Endodermal cell (in vitro differentiated cells): ENCODE results near the gene RNASE9. TPM values are rescaled to one million over a fixed set of nuclear protein-coding genes. Genes with fewer than 3 reads are reported as not detected.
"Not testable (repeated sequence)": the region's sequence is repeated elsewhere in the genome, so short reads cannot be mapped to it uniquely, and the experiment has no call there.

Source experiments
- DNase-seq: peaks from one replicate; pipeline ENCODE4 v3.0.0-alpha.2; 2017
- H3K27ac ChIP-seq: 2 replicates; pipeline ENCODE4 v1.5.1; 2013; ENCODE audit warnings: mild to moderate bottlenecking, low read depth, low read length, moderate library complexity
- H3K27me3 ChIP-seq: 2 replicates; pipeline ENCODE4 v1.6.1; 2013; ENCODE audit warnings: mild to moderate bottlenecking, low read length, moderate library complexity; ENCODE audit not compliant: insufficient read depth, control insufficient read depth, poor library complexity, severe bottlenecking
- H3K36me3 ChIP-seq: 2 replicates; pipeline ENCODE4 v1.7.0; 2013; ENCODE audit warnings: mild to moderate bottlenecking, low read length, moderate library complexity; ENCODE audit not compliant: control insufficient read depth, insufficient read depth
- H3K4me1 ChIP-seq: one replicate; pipeline ENCODE4 v1.7.0; 2013; ENCODE audit warnings: low read length; ENCODE audit not compliant: control insufficient read depth, insufficient read depth
- H3K4me3 ChIP-seq: 2 replicates; pipeline ENCODE4 v1.5.1; 2013; ENCODE audit warnings: mild to moderate bottlenecking, low read length, moderate library complexity
- H3K9ac ChIP-seq: 2 replicates; pipeline ENCODE4 v1.6.1; 2013; ENCODE audit warnings: mild to moderate bottlenecking, low read length, moderate library complexity; ENCODE audit not compliant: poor library complexity, severe bottlenecking; ENCODE audit errors: extremely low read depth
- H3K9me3 ChIP-seq: 2 replicates; pipeline ENCODE4 v1.6.1; 2013; ENCODE audit warnings: mild to moderate bottlenecking, low read length, moderate library complexity; ENCODE audit not compliant: control insufficient read depth
- H3K27ac Mint-ChIP-seq: 2 replicates; pipeline ENCODE4 v1.8.0; 2020; ENCODE audit warnings: mixed read lengths
- H3K27me3 Mint-ChIP-seq: 2 replicates; pipeline ENCODE4 v1.8.0; 2021; ENCODE audit warnings: mild to moderate bottlenecking, mixed read lengths; ENCODE audit not compliant: insufficient read depth
- H3K36me3 Mint-ChIP-seq: 2 replicates; pipeline ENCODE4 v1.8.0; 2020; ENCODE audit warnings: low read depth, mixed read lengths
- H3K4me1 Mint-ChIP-seq: 2 replicates; pipeline ENCODE4 v1.8.0; 2020; ENCODE audit warnings: mixed read lengths
- H3K4me3 Mint-ChIP-seq: 2 replicates; pipeline ENCODE4 v1.8.0; 2020; ENCODE audit warnings: mild to moderate bottlenecking, moderate library complexity, mixed read lengths
- H3K9me3 Mint-ChIP-seq: 2 replicates; pipeline ENCODE4 v1.8.0; 2020; ENCODE audit warnings: mild to moderate bottlenecking, mixed read lengths
- WGBS, 2 experiments: methylation state at CpG; one replicate each; pipeline versions ENCODE4 v1.1.5 to v1.1.7; 2013; ENCODE audit warnings: missing lambda C conversion rate in 2 of 2, mixed read lengths in 1 of 2; ENCODE audit not compliant: insufficient coverage in 1 of 2, insufficient read length in 1 of 2; 5-methylcytosine and 5-hydroxymethylcytosine counted together
- total RNA-seq, 2 donors: library from RNA; stranded (reverse); fragmentation: NEBNext Ultra II Directional in 1 of 2; extraction: Animal tissue kit (Norgen Biotek cat#: 25700) in 1 of 2; gene quantifications; 2 replicates in 1 of 2; 3 replicates in 1 of 2; pipeline ENCODE4 v1.2.1, GENCODE V29; 2021
- TF ChIP-seq, protein P1 (sequence below): fragments of 200-600 bp; sonication (generic); conservative IDR thresholded peaks from 2 replicates; pipeline ENCODE4 v1.5.0; 2021; ENCODE audit warnings: antibody characterized with exemption, mild to moderate bottlenecking

Gene RNASE9
- total RNA-seq, 2 donors from 2014 or later, result not detected

DNA sequence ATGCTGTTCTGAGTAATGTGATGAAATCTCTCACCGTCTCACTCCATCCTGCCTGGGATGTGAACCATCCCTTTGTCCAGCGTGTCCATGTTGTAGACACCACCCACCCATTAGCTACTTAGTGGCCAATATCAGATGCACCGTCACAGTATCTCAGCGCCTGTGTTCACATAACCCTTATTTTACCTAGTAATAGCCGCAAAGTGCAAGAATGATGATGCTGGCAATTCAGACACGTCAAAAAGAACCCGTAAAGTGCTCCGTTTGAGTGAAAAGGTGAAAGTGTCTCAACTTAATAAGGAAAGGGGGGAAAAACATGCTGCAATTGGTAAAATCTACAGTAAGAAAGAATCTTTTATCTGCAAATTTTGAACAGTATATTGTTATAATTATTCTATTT is 52.5 kb downstream of the RNASE9 start:
- H3K4me3 ChIP-seq, result no peak overlapping the region
- TF ChIP-seq, protein P1, sequence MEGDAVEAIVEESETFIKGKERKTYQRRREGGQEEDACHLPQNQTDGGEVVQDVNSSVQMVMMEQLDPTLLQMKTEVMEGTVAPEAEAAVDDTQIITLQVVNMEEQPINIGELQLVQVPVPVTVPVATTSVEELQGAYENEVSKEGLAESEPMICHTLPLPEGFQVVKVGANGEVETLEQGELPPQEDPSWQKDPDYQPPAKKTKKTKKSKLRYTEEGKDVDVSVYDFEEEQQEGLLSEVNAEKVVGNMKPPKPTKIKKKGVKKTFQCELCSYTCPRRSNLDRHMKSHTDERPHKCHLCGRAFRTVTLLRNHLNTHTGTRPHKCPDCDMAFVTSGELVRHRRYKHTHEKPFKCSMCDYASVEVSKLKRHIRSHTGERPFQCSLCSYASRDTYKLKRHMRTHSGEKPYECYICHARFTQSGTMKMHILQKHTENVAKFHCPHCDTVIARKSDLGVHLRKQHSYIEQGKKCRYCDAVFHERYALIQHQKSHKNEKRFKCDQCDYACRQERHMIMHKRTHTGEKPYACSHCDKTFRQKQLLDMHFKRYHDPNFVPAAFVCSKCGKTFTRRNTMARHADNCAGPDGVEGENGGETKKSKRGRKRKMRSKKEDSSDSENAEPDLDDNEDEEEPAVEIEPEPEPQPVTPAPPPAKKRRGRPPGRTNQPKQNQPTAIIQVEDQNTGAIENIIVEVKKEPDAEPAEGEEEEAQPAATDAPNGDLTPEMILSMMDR, result no peak
- no peak overlapping the region for H3K27ac ChIP-seq
- Mint-ChIP-seq H3K9me3 (peaks cover 12% of the 10 kb centered on the region), H3K4me3 (no peak overlapping the region), H3K27ac (no peak overlapping the region), H3K36me3 (no peaks in the 10 kb centered on the region), H3K27me3 (peaks cover 4% of the 10 kb centered on the region), H3K4me1 (peaks cover 8% of the 10 kb centered on the region)
- H3K9ac ChIP-seq, result no peak overlapping the region
- H3K27me3 ChIP-seq, result no peaks in the 10 kb centered on the region
- 95 to 96% methylated on average over 5 to 8 of the region's 8 CpGs for WGBS, 2 experiments
- H3K4me1 ChIP-seq, result no peaks in the 10 kb centered on the region
- no peaks in the 10 kb centered on the region for H3K36me3 ChIP-seq
- H3K9me3 ChIP-seq, result no peaks in the 10 kb centered on the region
- DNase-seq, result no peak

- H3K27me3 Mint-ChIP-seq, H3K4me1 Mint-ChIP-seq, H3K9ac ChIP-seq, H3K9me3 ChIP-seq, H3K27ac Mint-ChIP-seq, H3K36me3 Mint-ChIP-seq, H3K36me3 ChIP-seq, H3K4me3 ChIP-seq, H3K27ac ChIP-seq, H3K4me1 ChIP-seq, H3K4me3 Mint-ChIP-seq, DNase-seq, H3K27me3 ChIP-seq: not testable (repeated sequence)
- 93% methylated on average over 2 of the region's 3 CpGs; no CpG with 5 or more reads in 1 of the 2 experiments for whole genome bisulfite sequencing, 2 experiments
- peaks cover 12% of the 10 kb centered on the region for H3K9me3 Mint-ChIP-seq
Observed at GRCh38 chr14:20507537-20507936, 53.3 kb downstream of the RNASE9 start.

DNA sequence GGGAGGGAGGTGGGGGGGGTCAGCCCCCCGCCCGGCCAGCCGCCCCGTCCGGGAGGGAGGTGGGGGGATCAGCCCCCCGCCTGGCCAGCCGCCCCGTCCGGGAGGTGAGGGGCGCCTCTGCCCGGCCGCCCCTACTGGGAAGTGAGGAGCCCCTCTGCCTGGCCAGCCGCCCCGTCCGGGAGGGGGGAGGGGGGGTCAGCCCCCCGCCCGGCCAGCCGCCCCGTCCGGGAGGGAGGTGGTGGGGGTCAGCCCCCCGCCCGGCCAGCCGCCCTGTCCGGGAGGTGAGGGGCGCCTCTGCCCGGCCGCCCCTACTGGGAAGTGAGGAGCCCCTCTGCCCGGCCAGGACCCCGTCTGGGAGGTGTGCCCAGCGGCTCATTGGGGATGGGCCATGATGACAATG is 54.1 kb downstream of the RNASE9 start:
- not testable (repeated sequence) for H3K4me3 Mint-ChIP-seq, H3K9me3 ChIP-seq, H3K36me3 ChIP-seq, H3K9ac ChIP-seq, H3K4me1 Mint-ChIP-seq, H3K4me3 ChIP-seq, H3K27ac Mint-ChIP-seq, H3K4me1 ChIP-seq, H3K27me3 ChIP-seq, H3K27ac ChIP-seq, H3K36me3 Mint-ChIP-seq, H3K27me3 Mint-ChIP-seq, DNase-seq
- WGBS, 2 experiments, result no CpG with 5 or more reads among the region's 30 CpGs
- peaks cover 12% of the 10 kb centered on the region for H3K9me3 Mint-ChIP-seq

DNA sequence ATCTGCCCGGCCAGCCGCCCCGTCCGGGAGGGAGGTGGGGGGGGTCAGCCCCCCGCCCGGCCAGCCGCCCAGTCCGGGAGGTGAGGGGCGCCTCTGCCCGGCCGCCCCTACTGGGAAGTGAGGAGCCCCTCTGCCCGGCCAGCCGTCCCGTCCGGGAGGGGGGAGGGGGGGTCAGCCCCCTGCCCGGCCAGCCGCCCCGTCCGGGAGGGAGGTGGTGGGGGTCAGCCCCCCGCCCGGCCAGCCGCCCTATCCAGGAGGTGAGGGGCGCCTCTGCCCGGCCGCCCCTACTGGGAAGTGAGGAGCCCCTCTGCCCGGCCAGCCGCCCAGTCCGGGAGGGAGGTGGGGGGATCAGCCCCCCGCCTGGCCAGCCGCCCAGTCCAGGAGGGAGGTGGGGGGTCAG is 54.6 kb downstream of the RNASE9 start:
- H3K27ac ChIP-seq, H3K27me3 Mint-ChIP-seq, H3K4me1 Mint-ChIP-seq, DNase-seq, H3K27ac Mint-ChIP-seq, H3K36me3 ChIP-seq, H3K9ac ChIP-seq, H3K4me3 Mint-ChIP-seq, H3K9me3 ChIP-seq, H3K4me3 ChIP-seq, H3K4me1 ChIP-seq, H3K36me3 Mint-ChIP-seq, H3K27me3 ChIP-seq: not testable (repeated sequence)
- WGBS, 2 experiments, result 92% methylated on average over 4 of the region's 30 CpGs; no CpG with 5 or more reads in 1 of the 2 experiments
- peaks cover 12% of the 10 kb centered on the region for H3K9me3 Mint-ChIP-seq

Other genes starting within 250 kb of the RNASE9 start
- gene CCNB1IP1, start 227.8 kb downstream of the RNASE9 start, total RNA-seq, result 10 to 100 TPM; 96.1 to 99.5 TPM
- 10 to 100 TPM; 36.1 to 63.7 TPM for gene PARP2, start 217.4 kb downstream of the RNASE9 start, total RNA-seq
- 10 to 100 TPM; 33.8 to 34.0 TPM for gene TEP1, start 147.5 kb downstream of the RNASE9 start, total RNA-seq
- under 1 TPM in 1 of 2 donors, not detected in 1; 0.09 TPM for gene KLHL33, start 124.9 kb downstream of the RNASE9 start, total RNA-seq
- gene OSGEP, start 106.2 kb downstream of the RNASE9 start, total RNA-seq, result 10 to 100 TPM; 44.3 to 50.7 TPM
- 100 to 1,000 TPM; 228 to 249 TPM for gene APEX1, start 105.8 kb downstream of the RNASE9 start, total RNA-seq
- gene PIP4P1, start 99.6 kb downstream of the RNASE9 start, total RNA-seq, result 10 to 100 TPM; 32.1 to 38.1 TPM
- gene PNP, start 91.6 kb downstream of the RNASE9 start, total RNA-seq, result 10 to 100 TPM; 52.8 to 59.8 TPM
- gene RNASE10, start 55.5 kb downstream of the RNASE9 start, total RNA-seq, result 1 to 10 TPM in 1 of 2 donors, under 1 TPM in 1; 0.60 to 1.1 TPM
- not detected for gene RNASE11, start 27.0 kb upstream of the RNASE9 start, total RNA-seq
- gene RNASE12, start 30.3 kb upstream of the RNASE9 start, total RNA-seq, result not detected
- not detected for gene OR6S1, start 80.6 kb upstream of the RNASE9 start, total RNA-seq
- 1 to 10 TPM in 1 of 2 donors, under 1 TPM in 1; 0.73 to 1.6 TPM for gene RNASE4, start 123.5 kb upstream of the RNASE9 start, total RNA-seq
- 1 to 10 TPM; 2.6 to 3.4 TPM for gene ANG, start 127.7 kb upstream of the RNASE9 start, total RNA-seq
- not detected for gene EDDM3A, start 184.8 kb upstream of the RNASE9 start, total RNA-seq
- gene EDDM3B, start 207.4 kb upstream of the RNASE9 start, total RNA-seq, result not detected
- gene RNASE6, start 220.2 kb upstream of the RNASE9 start, total RNA-seq, result not detected
- gene RNASE1, start 241.8 kb upstream of the RNASE9 start, total RNA-seq, result 10 to 100 TPM in 1 of 2 donors, 1 to 10 TPM in 1; 9.9 to 10.7 TPM